Bronchial epithelial cell (primary cell): ENCODE data around the gene MYBPH. TPM values are rescaled to one million over a fixed set of nuclear protein-coding genes. Genes with fewer than 3 reads are reported as not detected.

ENCODE experiments used
- DNase-seq: peaks from one replicate; pipeline ENCODE4 v3.0.0-alpha.2; 2010; ENCODE audit warnings: low read depth
- FAIRE-seq: peaks from 2 replicates; lab custom pipeline; 2011; peaks lifted over from hg19 to GRCh38; lab: Jason Lieb, UNC
- H3K27me3 ChIP-seq: 2 replicates; pipeline ENCODE4 v1.5.1; 2011; ENCODE audit warnings: low read length; ENCODE audit not compliant: control insufficient read depth, insufficient read depth
- H3K36me3 ChIP-seq: 2 replicates; pipeline ENCODE4 v1.5.1; 2011; ENCODE audit warnings: low read length; ENCODE audit not compliant: control insufficient read depth, insufficient read depth
- H3K4me3 ChIP-seq: 2 replicates; pipeline ENCODE4 v1.5.1; 2011; ENCODE audit warnings: mild to moderate bottlenecking, low read depth, low read length, control low read depth
- CTCF ChIP-seq: IDR thresholded peaks from 2 replicates; pipeline ENCODE4 v1.5.1; 2011; ENCODE audit warnings: mild to moderate bottlenecking, moderate library complexity, low read length, control low read depth, inconsistent platforms; ENCODE audit not compliant: insufficient read depth, severe bottlenecking
- total RNA-seq: library from RNA; depleted of rRNA; stranded (reverse); fragments of >200 nt; gene quantifications from 2 replicates; pipeline ENCODE4 v1.2.1, GENCODE V29; 2014

MYBPH gene
- total RNA-seq, 1 donor from 2014 or later, result not detected

GRCh38 chr1:203204756-203205155 lies 29.1 kb upstream of the MYBPH start:
- no peak for FAIRE-seq
- no peak for DNase-seq
- TF ChIP-seq CTCF, result no peak
- no peaks in the 10 kb centered on the region for H3K27me3 ChIP-seq
- H3K36me3 ChIP-seq, result no peaks in the 10 kb centered on the region
- no peak overlapping the region for H3K4me3 ChIP-seq

GRCh38 chr1:203202431-203203245 lies 27.0 kb upstream of the MYBPH start:
- Histone ChIP-seq H3K36me3 (no peaks in the 10 kb centered on the region), H3K27me3 (no peaks in the 10 kb centered on the region), H3K4me3 (no peak overlapping the region)
- peak; percentile 32 for DNase-seq
- no peak for TF ChIP-seq CTCF
- peak; percentile 36 for FAIRE-seq

- Histone ChIP-seq H3K27me3 (no peaks in the 10 kb centered on the region), H3K36me3 (no peaks in the 10 kb centered on the region), H3K4me3 (no peak overlapping the region)
- DNase-seq (no peak), FAIRE-seq (no peak)
- no peak for TF ChIP-seq CTCF
These were observed 26.0 kb upstream of the MYBPH start for GRCh38 chr1:203201516-203202205.

- Histone ChIP-seq H3K4me3 (no peak overlapping the region), H3K27me3 (no peaks in the 10 kb centered on the region), H3K36me3 (no peaks in the 10 kb centered on the region)
- no peak for TF ChIP-seq CTCF
- FAIRE-seq (no peak), DNase-seq (no peak)
These were observed 25.3 kb upstream of the MYBPH start for GRCh38 chr1:203200916-203201315.

GRCh38 chr1:203199816-203200571 lies 24.4 kb upstream of the MYBPH start:
- no peak for TF ChIP-seq CTCF
- Histone ChIP-seq H3K36me3 (no peaks in the 10 kb centered on the region), H3K4me3 (no peak overlapping the region), H3K27me3 (no peaks in the 10 kb centered on the region)
- no peak for FAIRE-seq
- peak; percentile 86 for DNase-seq
